GM12801 (cell line): ENCODE data around the gene LPAR2.

Source experiments
- TF ChIP-seq, protein P1 (sequence below): IDR thresholded peaks from one replicate; pipeline ENCODE4 v1.5.1; 2011; ENCODE audit warnings: control low read depth; ENCODE audit not compliant: insufficient read length; ENCODE audit errors: extremely low read depth

LPAR2 gene

GRCh38 chr19:19606021-19606420 is 22.0 kb downstream of the LPAR2 start:
- TF ChIP-seq, protein P1, sequence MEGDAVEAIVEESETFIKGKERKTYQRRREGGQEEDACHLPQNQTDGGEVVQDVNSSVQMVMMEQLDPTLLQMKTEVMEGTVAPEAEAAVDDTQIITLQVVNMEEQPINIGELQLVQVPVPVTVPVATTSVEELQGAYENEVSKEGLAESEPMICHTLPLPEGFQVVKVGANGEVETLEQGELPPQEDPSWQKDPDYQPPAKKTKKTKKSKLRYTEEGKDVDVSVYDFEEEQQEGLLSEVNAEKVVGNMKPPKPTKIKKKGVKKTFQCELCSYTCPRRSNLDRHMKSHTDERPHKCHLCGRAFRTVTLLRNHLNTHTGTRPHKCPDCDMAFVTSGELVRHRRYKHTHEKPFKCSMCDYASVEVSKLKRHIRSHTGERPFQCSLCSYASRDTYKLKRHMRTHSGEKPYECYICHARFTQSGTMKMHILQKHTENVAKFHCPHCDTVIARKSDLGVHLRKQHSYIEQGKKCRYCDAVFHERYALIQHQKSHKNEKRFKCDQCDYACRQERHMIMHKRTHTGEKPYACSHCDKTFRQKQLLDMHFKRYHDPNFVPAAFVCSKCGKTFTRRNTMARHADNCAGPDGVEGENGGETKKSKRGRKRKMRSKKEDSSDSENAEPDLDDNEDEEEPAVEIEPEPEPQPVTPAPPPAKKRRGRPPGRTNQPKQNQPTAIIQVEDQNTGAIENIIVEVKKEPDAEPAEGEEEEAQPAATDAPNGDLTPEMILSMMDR = no peak

DNA sequence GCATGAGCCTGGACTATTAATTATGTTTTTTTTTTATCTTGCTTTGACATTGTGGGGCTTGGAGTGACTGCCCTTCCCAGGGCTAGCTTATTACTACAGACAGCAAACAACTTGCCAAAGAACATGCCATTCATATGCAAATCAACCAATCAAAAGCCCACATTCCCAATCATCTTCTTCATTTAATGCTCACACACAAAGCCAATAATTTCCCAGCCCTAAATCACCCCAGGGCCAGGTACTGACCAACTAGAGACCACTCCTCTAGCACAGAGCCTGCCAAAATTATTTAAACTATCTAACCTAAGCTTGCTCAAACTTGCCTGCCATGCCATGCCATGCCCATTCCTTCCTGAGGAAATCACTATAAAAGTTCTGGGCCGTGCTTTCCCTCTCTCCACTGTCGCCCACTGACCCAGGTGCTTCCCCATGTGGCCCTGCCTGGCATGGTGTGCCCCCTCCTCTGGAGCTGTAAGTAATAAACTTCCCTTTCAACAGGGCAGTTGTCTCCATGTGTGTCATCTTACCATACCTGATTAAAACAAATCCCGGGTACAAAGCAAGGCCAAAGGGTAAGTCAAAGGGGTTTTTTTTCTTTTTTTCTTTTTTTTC is 25.2 kb downstream of the LPAR2 start:
- TF ChIP-seq, protein P1 = no peak

- TF ChIP-seq, protein P1 = no peak
Observed at GRCh38 chr19:19602136-19602712, 25.8 kb downstream of the LPAR2 start.

DNA sequence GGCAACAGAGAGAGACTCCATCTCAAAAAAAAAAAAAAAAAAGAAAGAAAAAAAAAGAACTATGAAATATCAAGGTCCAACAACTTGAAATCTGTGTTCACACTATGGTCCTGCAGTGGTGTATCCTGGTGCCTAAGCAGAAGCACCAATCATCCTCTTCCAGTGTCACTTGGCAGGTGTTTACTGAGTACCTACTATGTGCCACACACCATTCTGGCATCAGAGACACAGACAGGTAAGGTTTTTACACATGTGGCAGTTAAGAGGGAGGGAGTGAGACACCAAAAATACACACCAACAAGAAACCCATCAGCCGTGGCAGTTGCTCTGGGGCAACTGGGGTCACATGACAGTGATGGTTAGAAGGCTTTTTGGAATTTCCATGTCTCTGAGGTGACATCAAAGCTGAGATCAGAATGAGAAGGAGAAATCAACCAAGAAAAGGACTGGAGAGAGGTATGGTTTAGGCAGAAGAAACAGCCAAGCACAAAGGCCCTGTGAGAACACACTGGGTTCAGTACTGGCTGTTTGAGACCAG is 27.2 kb downstream of the LPAR2 start:
- TF ChIP-seq, protein P1 = no peak

DNA sequence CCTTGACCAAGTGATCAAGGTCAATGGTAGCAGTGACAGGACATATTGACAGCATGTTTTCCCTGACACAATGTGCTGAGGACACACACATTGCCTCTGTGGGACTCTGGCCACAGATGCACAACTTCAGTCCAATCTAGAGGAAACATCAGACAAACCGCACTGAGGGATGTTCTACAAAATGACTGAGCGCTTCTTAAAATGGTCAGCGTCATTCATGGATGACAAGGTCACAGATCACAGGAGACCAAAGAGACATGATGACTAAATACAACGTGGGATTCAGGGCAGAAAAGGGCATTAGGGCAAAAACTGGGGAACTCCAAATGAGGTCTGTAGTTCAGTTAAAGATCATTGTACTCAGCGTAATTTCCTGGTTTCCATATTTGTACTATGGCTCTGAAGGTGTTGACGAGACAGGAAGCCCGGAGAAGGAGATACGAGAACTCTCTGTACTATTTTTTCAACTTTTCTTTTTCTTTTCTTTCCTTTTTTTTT is 30.2 kb downstream of the LPAR2 start:
- TF ChIP-seq, protein P1 = no peak

GRCh38 chr19:19595171-19595701 is 32.8 kb downstream of the LPAR2 start:
- TF ChIP-seq, protein P1 = no peak

DNA sequence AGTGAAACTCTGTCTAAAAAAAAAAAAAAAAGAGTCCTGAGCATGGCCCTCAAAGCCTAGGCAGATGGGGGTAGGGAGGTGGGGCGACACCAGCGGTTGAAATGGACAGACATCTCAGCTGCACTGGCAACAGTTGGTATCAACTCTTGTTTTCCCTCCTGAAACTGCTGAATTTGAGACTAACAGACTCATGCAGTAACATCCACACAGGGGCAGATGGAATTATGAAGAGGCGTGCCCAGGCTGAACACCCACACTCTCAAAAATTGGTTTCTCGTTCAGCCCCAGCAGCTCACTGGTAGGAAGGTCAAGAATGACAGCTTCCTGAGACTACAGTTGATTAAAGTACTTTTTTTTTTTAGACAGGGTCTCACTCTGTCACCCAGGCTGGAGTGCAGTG is 33.6 kb downstream of the LPAR2 start:
- TF ChIP-seq, protein P1 = no peak
